ENCODE results near the gene PRDM16. TPM values are rescaled to one million over a fixed set of nuclear protein-coding genes. Genes with fewer than 3 reads are reported as not detected.

PRDM16 gene
- total and polyA plus RNA-seq, 2 of the 13 experiments (the other 11 are each of a cell fraction or from before 2014, with no cell fraction given): 0.15 to 0.81 TPM

DNA sequence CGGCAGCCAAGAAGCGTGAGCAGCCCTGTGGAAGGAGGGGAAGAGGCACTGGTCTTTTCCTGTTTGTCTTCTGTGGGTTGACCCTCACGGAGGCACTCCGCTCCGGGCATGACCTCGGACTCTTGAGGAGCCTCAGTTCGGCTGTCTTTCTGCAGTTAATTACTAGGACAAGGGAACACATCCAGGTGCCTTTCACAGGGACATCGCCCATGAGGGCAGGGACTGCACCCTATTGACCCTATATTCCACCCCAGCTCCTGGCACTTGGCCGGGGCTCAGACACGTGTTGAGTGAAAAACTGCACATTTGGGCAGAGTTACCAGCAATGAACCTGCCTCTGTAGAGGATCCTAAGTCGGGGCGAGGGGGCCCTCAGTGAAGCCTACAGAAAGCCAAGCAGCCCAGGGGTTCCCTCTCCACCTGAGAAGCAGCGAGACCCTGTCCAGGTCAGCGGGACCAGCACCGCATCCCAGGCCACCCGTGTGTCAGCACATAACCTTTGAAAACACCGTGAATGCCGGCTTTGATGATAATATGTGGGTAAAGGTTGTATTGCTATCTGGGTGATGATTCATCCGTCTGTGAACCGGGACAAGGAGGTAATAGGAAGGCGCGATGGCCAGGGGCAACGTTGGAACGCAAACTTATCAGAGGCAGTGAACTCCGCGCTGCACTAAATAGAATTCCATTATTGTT lies 224.0 kb downstream of the PRDM16 start (continued):
- TF ChIP-seq EEA1 (CRISPR knock-in tag; IDR thresholded peaks at IDR 0.05; ENCODE audit: borderline replicate concordance): no peak
- TF ChIP-seq ZNF747 (CRISPR knock-in tag; IDR thresholded peaks at IDR 0.05; ENCODE audit: borderline replicate concordance): no peak; the same call in 1 of the 2 replicates
- TF ChIP-seq, protein P1, sequence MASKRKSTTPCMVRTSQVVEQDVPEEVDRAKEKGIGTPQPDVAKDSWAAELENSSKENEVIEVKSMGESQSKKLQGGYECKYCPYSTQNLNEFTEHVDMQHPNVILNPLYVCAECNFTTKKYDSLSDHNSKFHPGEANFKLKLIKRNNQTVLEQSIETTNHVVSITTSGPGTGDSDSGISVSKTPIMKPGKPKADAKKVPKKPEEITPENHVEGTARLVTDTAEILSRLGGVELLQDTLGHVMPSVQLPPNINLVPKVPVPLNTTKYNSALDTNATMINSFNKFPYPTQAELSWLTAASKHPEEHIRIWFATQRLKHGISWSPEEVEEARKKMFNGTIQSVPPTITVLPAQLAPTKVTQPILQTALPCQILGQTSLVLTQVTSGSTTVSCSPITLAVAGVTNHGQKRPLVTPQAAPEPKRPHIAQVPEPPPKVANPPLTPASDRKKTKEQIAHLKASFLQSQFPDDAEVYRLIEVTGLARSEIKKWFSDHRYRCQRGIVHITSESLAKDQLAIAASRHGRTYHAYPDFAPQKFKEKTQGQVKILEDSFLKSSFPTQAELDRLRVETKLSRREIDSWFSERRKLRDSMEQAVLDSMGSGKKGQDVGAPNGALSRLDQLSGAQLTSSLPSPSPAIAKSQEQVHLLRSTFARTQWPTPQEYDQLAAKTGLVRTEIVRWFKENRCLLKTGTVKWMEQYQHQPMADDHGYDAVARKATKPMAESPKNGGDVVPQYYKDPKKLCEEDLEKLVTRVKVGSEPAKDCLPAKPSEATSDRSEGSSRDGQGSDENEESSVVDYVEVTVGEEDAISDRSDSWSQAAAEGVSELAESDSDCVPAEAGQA (IDR thresholded peaks at IDR 0.05; ENCODE audit: low read depth): no peak
- TF ChIP-seq, protein P1 (CRISPR knock-in tag; IDR thresholded peaks at IDR 0.05; ENCODE audit: borderline replicate concordance): no peak; the same call in 1 of the 2 replicates
- TF ChIP-seq, protein P2, sequence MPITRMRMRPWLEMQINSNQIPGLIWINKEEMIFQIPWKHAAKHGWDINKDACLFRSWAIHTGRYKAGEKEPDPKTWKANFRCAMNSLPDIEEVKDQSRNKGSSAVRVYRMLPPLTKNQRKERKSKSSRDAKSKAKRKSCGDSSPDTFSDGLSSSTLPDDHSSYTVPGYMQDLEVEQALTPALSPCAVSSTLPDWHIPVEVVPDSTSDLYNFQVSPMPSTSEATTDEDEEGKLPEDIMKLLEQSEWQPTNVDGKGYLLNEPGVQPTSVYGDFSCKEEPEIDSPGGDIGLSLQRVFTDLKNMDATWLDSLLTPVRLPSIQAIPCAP (CRISPR knock-in tag; IDR thresholded peaks at IDR 0.05; ENCODE audit: low read depth): no peak
- TF ChIP-seq ZIK1 (CRISPR knock-in tag; IDR thresholded peaks at IDR 0.05; ENCODE audit: borderline replicate concordance, low read depth): no peak
- no peak for TF ChIP-seq ZSCAN29 (CRISPR knock-in tag; conservative IDR thresholded peaks at IDR 0.05)
- TF ChIP-seq, protein P3, sequence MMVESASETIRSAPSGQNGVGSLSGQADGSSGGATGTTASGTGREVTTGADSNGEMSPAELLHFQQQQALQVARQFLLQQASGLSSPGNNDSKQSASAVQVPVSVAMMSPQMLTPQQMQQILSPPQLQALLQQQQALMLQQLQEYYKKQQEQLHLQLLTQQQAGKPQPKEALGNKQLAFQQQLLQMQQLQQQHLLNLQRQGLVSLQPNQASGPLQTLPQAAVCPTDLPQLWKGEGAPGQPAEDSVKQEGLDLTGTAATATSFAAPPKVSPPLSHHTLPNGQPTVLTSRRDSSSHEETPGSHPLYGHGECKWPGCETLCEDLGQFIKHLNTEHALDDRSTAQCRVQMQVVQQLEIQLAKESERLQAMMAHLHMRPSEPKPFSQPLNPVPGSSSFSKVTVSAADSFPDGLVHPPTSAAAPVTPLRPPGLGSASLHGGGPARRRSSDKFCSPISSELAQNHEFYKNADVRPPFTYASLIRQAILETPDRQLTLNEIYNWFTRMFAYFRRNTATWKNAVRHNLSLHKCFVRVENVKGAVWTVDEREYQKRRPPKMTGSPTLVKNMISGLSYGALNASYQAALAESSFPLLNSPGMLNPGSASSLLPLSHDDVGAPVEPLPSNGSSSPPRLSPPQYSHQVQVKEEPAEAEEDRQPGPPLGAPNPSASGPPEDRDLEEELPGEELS (CRISPR knock-in tag; IDR thresholded peaks at IDR 0.05): peak; percentile 60; the same call in 1 of the 2 replicates
- TF ChIP-seq, protein P4, sequence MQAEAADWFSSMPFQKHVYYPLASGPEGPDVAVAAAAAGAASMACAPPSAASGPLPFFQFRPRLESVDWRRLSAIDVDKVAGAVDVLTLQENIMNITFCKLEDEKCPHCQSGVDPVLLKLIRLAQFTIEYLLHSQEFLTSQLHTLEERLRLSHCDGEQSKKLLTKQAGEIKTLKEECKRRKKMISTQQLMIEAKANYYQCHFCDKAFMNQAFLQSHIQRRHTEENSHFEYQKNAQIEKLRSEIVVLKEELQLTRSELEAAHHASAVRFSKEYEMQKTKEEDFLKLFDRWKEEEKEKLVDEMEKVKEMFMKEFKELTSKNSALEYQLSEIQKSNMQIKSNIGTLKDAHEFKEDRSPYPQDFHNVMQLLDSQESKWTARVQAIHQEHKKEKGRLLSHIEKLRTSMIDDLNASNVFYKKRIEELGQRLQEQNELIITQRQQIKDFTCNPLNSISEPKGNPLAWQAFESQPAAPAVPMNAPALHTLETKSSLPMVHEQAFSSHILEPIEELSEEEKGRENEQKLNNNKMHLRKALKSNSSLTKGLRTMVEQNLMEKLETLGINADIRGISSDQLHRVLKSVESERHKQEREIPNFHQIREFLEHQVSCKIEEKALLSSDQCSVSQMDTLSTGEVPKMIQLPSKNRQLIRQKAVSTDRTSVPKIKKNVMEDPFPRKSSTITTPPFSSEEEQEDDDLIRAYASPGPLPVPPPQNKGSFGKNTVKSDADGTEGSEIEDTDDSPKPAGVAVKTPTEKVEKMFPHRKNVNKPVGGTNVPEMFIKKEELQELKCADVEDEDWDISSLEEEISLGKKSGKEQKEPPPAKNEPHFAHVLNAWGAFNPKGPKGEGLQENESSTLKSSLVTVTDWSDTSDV (CRISPR knock-in tag; IDR thresholded peaks at IDR 0.05): no peak
- peak; percentile 84 for TF ChIP-seq ELF3 (CRISPR knock-in tag; IDR thresholded peaks at IDR 0.05)
- TF ChIP-seq FOXC1 (CRISPR knock-in tag; IDR thresholded peaks at IDR 0.05; ENCODE audit: borderline replicate concordance): no peak
- TF ChIP-seq ATF1 (CRISPR knock-in tag; IDR thresholded peaks at IDR 0.05): no peak
- peak; percentile 99 for TF ChIP-seq MED1 (CRISPR knock-in tag; IDR thresholded peaks at IDR 0.05)
- TF ChIP-seq, protein P5, sequence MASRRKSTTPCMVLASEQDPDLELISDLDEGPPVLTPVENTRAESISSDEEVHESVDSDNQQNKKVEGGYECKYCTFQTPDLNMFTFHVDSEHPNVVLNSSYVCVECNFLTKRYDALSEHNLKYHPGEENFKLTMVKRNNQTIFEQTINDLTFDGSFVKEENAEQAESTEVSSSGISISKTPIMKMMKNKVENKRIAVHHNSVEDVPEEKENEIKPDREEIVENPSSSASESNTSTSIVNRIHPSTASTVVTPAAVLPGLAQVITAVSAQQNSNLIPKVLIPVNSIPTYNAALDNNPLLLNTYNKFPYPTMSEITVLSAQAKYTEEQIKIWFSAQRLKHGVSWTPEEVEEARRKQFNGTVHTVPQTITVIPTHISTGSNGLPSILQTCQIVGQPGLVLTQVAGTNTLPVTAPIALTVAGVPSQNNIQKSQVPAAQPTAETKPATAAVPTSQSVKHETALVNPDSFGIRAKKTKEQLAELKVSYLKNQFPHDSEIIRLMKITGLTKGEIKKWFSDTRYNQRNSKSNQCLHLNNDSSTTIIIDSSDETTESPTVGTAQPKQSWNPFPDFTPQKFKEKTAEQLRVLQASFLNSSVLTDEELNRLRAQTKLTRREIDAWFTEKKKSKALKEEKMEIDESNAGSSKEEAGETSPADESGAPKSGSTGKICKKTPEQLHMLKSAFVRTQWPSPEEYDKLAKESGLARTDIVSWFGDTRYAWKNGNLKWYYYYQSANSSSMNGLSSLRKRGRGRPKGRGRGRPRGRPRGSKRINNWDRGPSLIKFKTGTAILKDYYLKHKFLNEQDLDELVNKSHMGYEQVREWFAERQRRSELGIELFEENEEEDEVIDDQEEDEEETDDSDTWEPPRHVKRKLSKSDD (CRISPR knock-in tag; IDR thresholded peaks at IDR 0.05; ENCODE audit: low read depth): no peak
